Lower lobe of right lung (tissue), 2 donors: Measurements from ENCODE around the gene DPYSL4. TPM values are rescaled to one million over a fixed set of nuclear protein-coding genes. Genes with fewer than 3 reads are reported as not detected.

Experiments used
- ATAC-seq, 2 donors: fragments of 200-7000 bp; cut with Tn5 transposase; one replicate each; pipeline ENCODE4 v1.9.1; 2020 to 2022; ENCODE audit warnings: mild to moderate bottlenecking in 2 of 2, moderate library complexity in 2 of 2
- DNase-seq: peaks from one replicate; pipeline ENCODE4 v3.0.0-alpha.2; 2020
- H3K27ac ChIP-seq: fragments of 200-600 bp; one replicate; pipeline ENCODE4 v1.8.0; 2022
- H3K27me3 ChIP-seq: fragments of 200-600 bp; one replicate; pipeline ENCODE4 v1.8.0; 2022; ENCODE audit warnings: low read depth
- H3K36me3 ChIP-seq: fragments of 200-600 bp; one replicate; pipeline ENCODE4 v1.8.0; 2022; ENCODE audit warnings: mild to moderate bottlenecking
- H3K4me1 ChIP-seq: fragments of 200-600 bp; one replicate; pipeline ENCODE4 v1.8.0; 2022
- H3K4me3 ChIP-seq: fragments of 200-600 bp; one replicate; pipeline ENCODE4 v1.8.0; 2022; ENCODE audit warnings: mild to moderate bottlenecking
- H3K9me3 ChIP-seq: fragments of 200-600 bp; one replicate; pipeline ENCODE4 v1.8.0; 2022
- intact Hi-C: fragments of 100-400 bp; cut with DNase I; formaldehyde crosslinking; loops from one replicate; pipeline ENCODE4 v1.11.0; 2022
- total RNA-seq: library from RNA; stranded (reverse); fragmentation: NEBNext Ultra II Directional; extraction: Animal tissue kit (Norgen Biotek cat#: 25700); gene quantifications from one replicate; pipeline ENCODE4 v1.2.1, GENCODE V29; 2021
- TF ChIP-seq, protein P1 (sequence below): fragments of 200-600 bp; IDR thresholded peaks from one replicate; pipeline ENCODE4 v1.8.0; 2022; ENCODE audit warnings: antibody characterized with exemption, mild to moderate bottlenecking
- donor health status: DM: no; HTN: yes; CAD: no; lungs with severe emphysema.

Gene DPYSL4
- total RNA-seq, 1 donor from 2014 or later = 2.1 TPM

DNA sequence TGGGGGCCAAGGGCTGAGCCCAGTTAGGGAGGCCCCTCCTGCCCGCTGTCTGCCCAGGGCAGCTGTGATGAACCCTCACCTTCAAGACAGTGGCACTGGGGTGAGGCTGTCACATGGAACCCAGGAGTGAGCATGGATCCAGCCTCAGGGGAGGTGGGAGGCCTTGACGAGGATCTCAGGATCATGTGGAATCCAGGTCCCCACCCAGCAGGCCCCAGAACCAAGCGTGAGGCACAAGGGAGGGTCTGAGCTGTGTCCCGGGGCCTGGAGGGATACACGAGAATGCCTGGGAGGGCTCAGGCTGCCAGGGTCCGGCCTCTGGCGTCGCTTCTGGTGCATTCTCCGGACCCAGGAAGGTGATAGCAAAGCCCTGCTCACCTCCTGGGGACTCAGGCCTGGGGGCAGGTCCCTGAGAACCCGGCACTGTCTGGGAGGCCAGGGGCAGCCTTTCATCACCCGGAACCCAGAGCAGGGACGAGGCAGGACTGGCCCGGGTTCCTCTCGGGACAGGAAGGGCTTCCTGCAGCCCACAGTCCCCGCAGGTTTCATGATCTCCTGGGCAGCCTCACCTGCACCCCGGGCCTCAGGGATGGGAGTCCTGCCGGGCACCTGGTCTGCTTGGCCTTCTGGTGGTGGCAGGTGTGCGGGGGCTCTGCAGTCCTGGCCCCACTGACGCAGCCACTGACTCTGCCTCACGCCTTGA, 17.5 kb downstream of the DPYSL4 start:
- H3K36me3 ChIP-seq = no peaks in the 10 kb centered on the region
- no peaks in the 10 kb centered on the region for H3K9me3 ChIP-seq
- no peak overlapping the region for H3K27ac ChIP-seq
- no peaks in the 10 kb centered on the region for H3K27me3 ChIP-seq
- peak; percentile 37 for DNase-seq
- ATAC-seq = no peak
- H3K4me3 ChIP-seq = no peak overlapping the region
- TF ChIP-seq, protein P1, sequence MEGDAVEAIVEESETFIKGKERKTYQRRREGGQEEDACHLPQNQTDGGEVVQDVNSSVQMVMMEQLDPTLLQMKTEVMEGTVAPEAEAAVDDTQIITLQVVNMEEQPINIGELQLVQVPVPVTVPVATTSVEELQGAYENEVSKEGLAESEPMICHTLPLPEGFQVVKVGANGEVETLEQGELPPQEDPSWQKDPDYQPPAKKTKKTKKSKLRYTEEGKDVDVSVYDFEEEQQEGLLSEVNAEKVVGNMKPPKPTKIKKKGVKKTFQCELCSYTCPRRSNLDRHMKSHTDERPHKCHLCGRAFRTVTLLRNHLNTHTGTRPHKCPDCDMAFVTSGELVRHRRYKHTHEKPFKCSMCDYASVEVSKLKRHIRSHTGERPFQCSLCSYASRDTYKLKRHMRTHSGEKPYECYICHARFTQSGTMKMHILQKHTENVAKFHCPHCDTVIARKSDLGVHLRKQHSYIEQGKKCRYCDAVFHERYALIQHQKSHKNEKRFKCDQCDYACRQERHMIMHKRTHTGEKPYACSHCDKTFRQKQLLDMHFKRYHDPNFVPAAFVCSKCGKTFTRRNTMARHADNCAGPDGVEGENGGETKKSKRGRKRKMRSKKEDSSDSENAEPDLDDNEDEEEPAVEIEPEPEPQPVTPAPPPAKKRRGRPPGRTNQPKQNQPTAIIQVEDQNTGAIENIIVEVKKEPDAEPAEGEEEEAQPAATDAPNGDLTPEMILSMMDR = no peak
- intact Hi-C loops = no loop called here
- no peaks in the 10 kb centered on the region for H3K4me1 ChIP-seq

DNA sequence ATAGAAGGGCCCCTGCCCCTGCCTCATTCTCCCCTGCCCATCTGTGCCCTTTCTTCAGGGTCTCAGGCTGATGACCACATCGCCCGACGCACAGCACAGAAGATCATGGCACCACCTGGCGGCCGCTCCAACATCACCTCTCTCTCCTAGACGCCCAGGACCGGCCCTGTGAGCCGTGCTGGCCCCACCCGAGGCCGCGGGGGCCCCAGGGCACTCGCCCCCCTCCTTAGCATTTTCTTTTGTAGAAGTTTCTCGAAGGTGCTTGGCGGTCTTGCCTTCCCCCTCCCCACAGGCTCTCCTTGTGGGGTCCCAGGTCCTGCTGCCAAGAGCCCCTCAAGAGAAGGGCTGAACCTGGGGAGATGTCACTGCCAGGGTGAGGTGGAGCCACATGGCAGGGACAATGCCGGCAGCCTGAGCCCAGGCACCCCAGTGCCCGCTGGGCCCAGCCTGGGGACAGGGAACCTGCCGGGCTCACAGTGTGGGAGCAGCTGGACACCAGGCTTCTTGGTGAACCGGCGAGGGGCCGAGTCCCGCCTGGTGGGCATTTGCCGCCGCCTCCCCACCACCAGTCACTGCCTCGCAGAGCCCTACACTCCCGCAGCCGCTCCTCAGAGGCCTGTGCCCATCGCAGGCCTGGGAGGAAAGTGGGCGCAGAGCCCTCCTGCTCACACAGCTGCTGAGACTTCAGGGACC, 18.2 kb downstream of the DPYSL4 start:
- H3K36me3 ChIP-seq = no peaks in the 10 kb centered on the region
- H3K27ac ChIP-seq = no peak overlapping the region
- ATAC-seq (no peak), DNase-seq (peak; percentile 41)
- H3K27me3 ChIP-seq = no peaks in the 10 kb centered on the region
- no peaks in the 10 kb centered on the region for H3K4me1 ChIP-seq
- intact Hi-C loops = no loop called here
- TF ChIP-seq, protein P1 = no peak
- no peaks in the 10 kb centered on the region for H3K9me3 ChIP-seq
- H3K4me3 ChIP-seq = no peak overlapping the region

DNA sequence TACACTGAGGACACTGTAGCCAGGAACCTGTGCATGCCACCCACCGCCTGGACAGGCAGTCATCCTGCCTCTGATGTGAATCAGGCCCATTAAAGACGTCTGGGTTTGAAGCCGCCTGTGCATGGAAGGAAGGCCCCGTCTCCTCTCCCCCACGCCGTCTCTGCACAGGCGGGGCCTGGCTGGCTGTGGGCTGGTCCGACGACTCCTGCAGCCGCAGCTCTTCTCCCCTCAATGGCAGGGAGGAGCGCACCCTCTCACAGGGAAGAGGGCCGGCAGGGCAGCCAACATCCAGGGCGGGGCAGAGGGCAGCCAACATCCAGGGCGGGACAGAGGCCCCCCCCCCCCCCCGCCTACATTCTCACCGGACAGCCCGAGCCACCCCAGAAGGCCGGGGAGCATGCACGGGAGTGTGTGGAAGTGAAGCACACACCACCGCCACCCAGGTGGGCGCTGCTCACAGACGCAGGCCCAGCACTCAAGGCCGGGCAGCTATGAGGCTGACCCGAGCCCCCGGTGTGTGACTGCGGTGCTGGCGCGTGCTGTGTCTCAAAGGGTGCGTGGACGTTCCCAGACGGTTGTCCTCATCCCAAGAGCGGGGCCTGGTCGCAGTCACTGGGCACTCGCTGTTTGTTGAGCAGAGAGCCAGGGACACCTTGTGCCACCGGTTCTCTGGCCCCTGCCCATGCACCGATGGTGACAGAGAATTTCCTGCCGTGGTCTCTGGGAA, 19.1 kb downstream of the DPYSL4 start:
- Histone ChIP-seq H3K36me3 (no peaks in the 10 kb centered on the region), H3K27ac (no peak overlapping the region), H3K27me3 (no peaks in the 10 kb centered on the region), H3K4me1 (no peaks in the 10 kb centered on the region), H3K9me3 (no peaks in the 10 kb centered on the region), H3K4me3 (no peak overlapping the region)
- DNase-seq (peak; percentile 37), ATAC-seq (no peak)
- TF ChIP-seq, protein P1 = no peak
- intact Hi-C loops = no loop called here

DNA sequence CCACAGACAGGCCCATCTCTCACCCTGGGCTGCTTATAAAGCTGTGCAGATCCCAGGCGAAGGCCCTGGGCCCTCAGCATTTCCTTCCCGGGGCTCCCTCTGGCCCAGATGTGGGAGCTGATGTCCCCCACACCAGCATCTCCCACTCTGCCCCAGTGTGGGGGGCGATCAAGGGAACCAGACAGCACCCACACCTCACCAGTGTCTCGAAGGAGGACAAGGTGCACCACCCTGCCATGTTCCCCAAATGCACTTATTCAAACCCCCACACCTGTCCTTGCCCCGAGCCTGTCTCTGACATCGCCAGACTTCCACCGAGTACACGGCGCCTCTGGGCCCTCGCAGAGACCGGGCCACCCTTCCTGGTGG, 19.6 kb downstream of the DPYSL4 start:
- Histone ChIP-seq H3K4me3 (no peak overlapping the region), H3K9me3 (no peaks in the 10 kb centered on the region), H3K4me1 (no peaks in the 10 kb centered on the region), H3K27ac (no peak overlapping the region), H3K27me3 (no peaks in the 10 kb centered on the region), H3K36me3 (no peaks in the 10 kb centered on the region)
- ATAC-seq = no peak
- no peak for DNase-seq
- intact Hi-C loops = no loop called here
- TF ChIP-seq, protein P1 = no peak

DNA sequence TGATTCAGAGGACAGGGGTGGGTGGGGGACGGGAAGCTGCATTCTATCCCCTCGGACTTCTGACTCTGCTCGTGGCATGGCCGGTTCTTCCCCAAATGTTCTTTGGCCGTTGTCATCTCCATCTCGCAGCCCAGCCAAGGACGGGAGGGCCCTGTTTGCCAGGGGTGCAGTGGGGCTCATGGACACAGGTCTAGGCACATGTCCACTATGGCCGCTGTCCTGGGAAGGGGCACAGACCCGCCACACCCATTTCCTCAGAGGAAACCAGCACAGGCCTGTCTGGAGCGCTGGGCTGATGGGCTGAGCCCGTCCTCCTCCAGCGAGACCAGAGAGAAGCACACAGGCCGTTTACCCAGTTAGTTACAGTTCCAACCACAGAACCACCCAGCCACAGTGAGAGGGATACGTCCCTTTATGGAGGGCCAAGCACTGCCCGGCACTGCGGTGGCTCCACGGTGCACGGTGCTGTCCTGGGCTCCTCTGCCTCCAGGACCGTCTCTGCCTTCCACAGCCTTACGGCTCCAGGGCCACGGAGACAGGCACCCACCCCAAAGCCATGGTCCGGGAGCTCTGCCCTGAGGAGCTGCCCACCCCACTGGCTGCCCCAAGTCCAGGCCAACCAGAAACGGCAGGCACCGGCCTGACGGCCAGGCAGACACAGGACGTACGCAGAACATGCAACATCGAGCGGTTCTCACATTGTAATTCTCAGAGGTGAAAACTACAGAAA, 20.2 kb downstream of the DPYSL4 start:
- no peak for DNase-seq

More for the DNA sequence above, 20.2 kb downstream of the DPYSL4 start:
- Histone ChIP-seq H3K4me1 (no peaks in the 10 kb centered on the region), H3K36me3 (no peaks in the 10 kb centered on the region), H3K9me3 (no peaks in the 10 kb centered on the region), H3K27me3 (no peaks in the 10 kb centered on the region), H3K27ac (no peak overlapping the region), H3K4me3 (no peak overlapping the region)
- TF ChIP-seq, protein P1 = no peak
- intact Hi-C loops = no loop called here
- ATAC-seq = no peak
